HG03095 (cell line): ENCODE data around the gene DNAJC17.

Experiments
- ATAC-seq: cut with Tn5 transposase; IDR thresholded peaks from one replicate; pipeline ENCODE4 v1.9.1; 2021; ENCODE audit warnings: moderate library complexity; ENCODE audit not compliant: unreplicated experiment

DNAJC17 gene

GRCh38 chr15:40831861-40832260, 24.6 kb upstream of the DNAJC17 start:
- no peak for ATAC-seq

DNA sequence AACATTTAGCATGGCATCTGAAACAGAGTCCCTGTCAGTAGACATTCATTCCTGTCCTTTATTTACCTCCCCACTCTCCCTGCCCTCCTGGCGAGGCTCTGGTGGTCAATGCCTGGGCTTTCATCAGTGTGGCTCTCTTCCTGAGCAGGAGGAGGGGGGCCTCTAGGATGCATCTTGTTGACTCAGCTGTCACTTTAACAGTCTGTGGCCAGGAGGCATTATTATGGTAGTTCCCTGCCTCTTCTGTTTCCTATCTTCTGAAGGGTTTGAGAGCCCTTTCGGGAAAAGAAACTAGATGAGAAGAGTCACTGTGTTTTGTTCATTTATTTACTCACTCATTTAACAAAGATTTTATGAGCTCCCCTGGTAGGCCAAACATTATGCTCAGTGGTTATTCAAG, 23.6 kb upstream of the DNAJC17 start:
- ATAC-seq = no peak

- no peak for ATAC-seq
Measured at GRCh38 chr15:40829115-40829514, 21.8 kb upstream of the DNAJC17 start.

GRCh38 chr15:40828447-40829036, 21.3 kb upstream of the DNAJC17 start, which contains the start of gene PPP1R14D:
PPP1R14D (minus strand) TSS chr15:40828708; CDS start chr15:40828641, 67 bp downstream.
- no peak for ATAC-seq

GRCh38 chr15:40826423-40827075, 19.3 kb upstream of the DNAJC17 start:
- no peak for ATAC-seq

DNA sequence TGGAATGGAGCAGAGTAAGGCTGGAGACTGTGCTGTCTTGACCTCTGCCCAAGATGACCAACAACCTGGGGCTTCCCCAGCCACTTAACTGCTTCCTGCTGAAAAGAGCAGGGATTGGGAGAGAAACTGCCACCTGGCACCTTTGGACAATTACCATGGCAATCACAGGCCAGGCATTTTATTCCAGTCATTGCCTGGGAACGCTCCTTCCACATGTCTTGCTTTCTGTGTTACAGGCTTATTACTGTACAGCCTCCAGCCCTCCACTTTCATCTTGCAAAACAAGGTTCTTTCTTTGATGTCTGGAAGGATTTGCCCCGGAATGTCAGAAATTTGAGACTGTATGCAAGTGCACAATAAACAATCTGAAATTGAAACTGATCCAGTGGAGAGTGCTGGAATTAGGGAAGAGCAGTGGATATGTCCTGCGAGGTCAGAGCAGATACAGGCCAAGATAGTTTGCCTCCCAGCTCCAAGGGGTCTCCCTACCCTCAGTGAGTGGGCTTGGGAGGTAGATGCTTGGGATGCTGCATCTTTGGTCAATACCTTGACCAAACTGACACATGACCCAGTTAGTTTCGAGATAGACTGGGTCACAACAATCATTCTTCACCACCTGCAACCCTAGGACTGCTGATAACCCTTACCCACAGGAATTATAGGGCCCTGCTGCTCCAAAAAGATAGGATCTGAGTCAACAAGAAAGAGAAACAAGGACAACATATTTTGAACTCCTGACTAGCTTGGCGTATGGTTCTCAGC, 18.6 kb upstream of the DNAJC17 start:
- no peak for ATAC-seq

- ATAC-seq = no peak
Measured at GRCh38 chr15:40823572-40824343, 16.5 kb upstream of the DNAJC17 start.

DNA sequence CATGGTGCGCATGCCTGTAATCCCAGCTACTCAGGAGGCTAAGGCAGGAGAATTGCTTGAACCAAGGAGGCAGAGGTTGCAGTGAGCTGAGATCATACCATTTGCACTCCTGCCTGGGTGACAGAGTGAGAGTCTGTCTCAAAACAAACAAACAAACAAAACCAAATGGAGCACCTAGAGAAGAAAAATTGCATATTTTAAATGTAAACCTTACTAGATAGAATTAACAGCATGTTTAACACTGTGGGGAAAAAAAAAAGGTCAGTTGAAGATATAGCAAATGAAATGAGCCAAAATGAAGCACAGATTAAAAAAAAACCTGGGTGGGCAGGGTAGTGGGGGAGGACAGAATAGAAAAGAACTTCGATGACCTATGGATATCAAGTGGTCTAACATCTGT, 13.9 kb upstream of the DNAJC17 start:
- no peak for ATAC-seq

DNA sequence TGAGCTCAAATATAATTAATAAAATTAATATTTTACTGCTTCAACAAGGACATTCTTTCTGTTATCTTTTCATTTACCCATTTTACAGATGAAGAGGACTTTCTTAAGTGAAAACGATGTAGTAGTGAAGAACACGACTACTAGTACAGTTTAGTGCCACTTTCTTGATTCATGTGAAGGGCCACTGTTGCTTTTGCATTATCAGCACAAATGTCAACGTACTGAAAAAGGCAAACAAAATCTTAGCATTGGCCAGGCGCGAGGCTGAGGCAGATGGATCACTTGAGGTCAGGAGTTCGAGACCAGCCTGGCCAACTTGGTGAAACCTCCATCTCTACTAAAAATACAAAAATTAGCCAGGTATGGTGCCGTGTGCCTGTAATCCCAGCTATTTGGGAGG, 11.8 kb upstream of the DNAJC17 start:
- no peak for ATAC-seq

- ATAC-seq = no peak
Measured at GRCh38 chr15:40815042-40815698, 7.9 kb upstream of the DNAJC17 start.

DNA sequence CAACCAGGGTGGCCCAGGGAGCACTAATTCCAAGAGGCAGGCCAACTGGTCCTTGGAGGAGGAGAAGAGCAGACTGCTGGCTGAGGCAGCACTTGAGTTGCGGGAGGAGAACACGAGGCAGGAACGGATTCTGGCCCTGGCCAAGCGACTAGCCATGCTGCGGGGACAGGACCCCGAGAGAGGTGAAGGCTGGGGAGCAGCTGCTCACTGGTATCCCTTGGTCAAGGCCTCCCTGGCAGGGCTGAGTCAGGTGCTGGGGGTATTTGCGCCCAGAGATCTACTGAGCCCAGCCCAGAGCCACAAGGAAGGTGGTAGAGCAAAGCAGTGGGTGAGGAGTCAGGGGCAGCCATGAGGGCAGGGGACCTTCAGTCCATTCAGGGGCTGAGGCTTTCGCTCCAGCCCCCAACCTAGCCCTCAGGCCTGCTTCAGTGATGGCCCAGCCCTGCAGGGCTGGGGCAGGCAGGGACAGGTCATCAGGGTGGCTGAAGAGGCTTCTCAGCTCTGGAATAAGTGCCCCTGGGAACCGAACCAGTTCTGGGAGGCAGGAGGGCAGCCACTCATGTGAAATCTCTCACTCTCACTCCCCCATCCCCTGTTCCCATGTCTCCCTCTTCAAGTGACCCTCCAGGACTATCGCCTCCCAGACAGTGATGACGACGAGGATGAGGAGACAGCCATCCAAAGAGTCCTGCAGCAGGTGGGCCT, 5.6 kb upstream of the DNAJC17 start:
- ATAC-seq = no peak

DNA sequence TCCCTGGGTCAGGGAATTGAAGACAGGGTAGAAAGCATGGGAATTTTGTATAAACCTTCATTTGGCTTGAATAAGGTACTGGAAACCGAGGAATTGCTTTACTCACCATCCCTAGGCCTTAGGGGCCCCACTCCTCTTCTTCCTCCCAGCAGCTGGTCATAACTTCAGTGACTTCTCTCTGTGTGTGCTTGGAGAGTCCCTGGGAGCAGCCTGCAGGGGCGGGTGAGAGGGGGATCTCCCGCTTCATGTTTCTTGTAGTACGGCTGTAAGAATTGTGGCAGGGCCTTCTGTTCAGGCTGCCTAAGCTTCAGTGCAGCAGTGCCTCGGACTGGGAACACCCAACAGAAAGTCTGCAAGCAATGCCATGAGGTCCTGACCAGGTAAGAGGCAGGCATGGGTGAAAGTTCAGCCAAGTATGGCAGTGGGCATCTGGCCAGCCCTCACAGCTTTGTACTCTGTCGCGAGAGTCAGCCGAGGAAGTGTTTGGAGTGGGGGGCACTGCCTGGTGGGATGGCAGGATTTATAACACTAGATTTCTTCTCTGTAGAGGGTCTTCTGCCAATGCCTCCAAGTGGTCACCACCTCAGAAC, 1.7 kb upstream of the DNAJC17 start:
- ATAC-seq = no peak

DNA sequence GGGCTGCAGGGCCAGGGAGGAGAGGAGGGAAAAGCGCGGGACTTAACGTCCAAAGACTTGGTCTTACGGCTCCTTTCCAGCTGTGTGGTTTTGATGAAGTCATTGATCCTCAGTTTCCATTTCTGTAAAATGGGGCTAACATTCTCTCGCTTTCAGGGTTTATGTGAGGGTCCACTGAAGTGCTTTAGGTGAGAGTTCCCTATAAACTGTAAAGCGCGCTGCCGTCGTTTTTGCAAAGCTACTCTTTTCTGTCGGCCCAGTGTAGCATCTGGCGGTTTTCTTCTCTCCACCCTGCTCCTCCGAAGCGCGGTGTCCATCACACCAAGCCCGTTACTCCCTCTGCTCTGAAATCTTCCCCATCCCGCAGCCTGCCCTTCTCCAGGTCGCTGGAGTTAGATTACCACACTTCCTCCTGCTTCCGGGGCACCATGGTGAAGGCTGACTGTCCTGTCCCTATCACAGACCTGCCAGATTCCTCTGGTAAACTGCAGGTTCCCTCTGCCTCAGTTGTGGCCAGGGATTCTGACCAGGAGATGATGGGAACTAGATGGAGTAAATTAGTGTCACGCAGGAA, 702 bp upstream of the DNAJC17 start:
- ATAC-seq = no peak

DNA sequence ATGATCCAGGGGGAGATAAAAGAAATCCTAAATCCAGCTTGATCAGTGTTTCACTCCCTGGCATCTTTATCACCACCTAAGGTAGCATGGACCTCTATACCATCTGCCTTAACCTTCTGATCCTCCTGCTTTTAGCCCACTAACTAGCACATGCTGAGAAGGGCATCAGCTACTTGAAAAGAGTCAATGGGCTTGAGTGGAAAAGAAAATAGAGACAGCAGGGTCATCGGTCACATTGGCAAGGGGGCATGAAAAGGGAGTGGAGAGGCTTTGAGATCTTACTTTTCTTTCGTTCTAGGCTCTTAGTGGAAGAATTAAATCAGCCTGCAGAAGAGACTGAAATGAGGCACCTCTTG, 623 bp downstream of the DNAJC17 start:
- no peak for ATAC-seq

- ATAC-seq = no peak
Measured at GRCh38 chr15:40803688-40804087, 3.6 kb downstream of the DNAJC17 start.

DNA sequence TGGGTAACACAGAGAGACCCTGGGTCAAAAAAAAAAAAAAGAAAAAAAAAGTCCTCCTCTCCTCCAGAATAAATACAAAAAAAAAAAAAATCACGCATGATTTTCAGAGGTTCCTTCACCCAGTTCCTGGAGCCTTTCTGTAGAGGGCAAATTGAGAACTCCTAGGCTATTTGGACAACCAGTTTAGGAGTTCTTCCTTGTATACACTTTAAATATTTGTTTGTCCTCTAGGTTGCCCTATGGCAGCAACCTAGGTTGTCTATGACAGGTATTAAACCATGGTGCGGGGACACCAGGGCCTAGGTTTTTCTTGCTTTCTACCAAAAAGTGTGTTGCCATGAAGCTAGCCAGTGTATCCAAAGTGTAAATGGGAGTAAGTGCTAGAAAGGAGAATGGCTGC, 4.2 kb downstream of the DNAJC17 start:
- ATAC-seq = no peak

DNA sequence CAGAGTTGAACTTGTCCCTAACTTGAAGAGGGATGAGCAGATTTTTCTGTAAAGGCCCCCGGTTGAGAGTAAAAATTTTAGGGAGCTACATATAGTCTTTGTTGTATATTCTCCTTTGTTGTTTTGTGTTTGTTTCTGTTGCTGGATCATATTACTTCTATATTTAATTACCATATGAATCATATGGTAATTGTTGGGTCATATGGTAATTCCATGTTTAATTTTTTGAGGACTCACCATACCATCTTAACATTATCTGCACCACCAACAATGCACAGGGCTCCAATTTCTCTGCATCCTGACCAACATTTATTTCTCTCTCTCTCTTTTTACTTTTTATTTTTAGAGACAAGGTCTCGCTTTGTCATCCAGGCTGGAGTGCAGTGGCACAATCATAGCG, 7.8 kb downstream of the DNAJC17 start:
- ATAC-seq = no peak

DNA sequence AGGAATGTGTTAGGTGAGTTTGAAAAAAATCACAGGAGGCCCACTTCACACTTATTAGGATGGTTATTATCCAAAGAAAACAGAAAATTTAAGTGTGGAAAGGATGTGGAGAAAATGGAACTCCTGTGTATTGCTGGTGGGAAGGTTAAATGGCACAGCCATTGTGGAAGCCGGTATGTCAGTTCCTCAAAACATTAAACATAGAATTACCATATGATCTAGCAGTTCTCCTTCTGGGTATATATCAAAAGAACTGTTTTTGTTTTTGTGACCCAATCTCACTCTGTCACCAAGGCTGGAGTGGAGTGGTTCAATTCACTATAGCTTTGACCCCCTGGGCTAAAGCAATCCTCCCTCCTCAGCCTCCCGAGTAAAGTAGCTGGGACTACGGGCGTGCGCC, 10.8 kb downstream of the DNAJC17 start:
- no peak for ATAC-seq

- no peak for ATAC-seq
Measured at GRCh38 chr15:40796041-40796440, 11.2 kb downstream of the DNAJC17 start.
